ENCODE results near the gene SDHB.

DNA sequence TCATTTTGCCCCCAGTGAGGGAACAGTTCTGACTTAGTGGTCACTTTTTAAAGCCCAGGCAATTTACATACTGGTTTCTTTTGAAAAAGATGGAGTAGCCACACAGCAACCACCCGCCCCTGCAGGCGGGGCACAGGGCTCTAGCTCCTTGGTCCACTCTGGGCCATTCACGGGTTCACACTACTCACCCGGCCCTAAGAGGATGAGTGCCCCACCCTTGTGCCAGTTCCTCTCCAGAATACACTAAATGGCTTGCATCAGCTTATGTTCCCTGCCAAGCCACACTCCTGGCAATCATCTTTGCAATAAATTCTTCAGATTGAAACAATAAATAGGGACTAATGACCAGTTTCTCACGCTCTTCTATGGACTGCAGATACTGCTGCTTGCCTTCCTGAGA, 26.4 kb downstream of the SDHB start:
- TF ChIP-seq CTCF (optimal IDR thresholded peaks at IDR 0.05 in 1 of 3, IDR thresholded peaks at IDR 0.05 in 1 of 3, conservative IDR thresholded peaks at IDR 0.05 in 1 of 3; ENCODE audit: extremely low read depth in 1 of 3, insufficient read depth in 2 of 3, low read length in 3 of 3) = no peak
- no peak for TF ChIP-seq EZH2 (IDR thresholded peaks at IDR 0.05; ENCODE audit: low read length)

Measured in keratinocyte (primary cell).